ENCODE measurements around the gene PLXNA1. TPM values are rescaled to one million over a fixed set of nuclear protein-coding genes. Genes with fewer than 3 reads are reported as not detected.

PLXNA1 gene
- total and polyA plus RNA-seq, 10 of the 15 experiments (the other 5 are each of a cell fraction or from before 2014, with no cell fraction given), result 0.03 to 16.4 (median 2.5) TPM

- TF ChIP-seq ZNF687 (IDR thresholded peaks at IDR 0.05) (no peak), RAD51 (IDR thresholded peaks at IDR 0.05) (no peak), ZNF207 (IDR thresholded peaks at IDR 0.05; ENCODE audit: borderline replicate concordance) (no peak), MTA3 (IDR thresholded peaks at IDR 0.05; ENCODE audit: borderline replicate concordance, low read length) (no peak), NFXL1 (IDR thresholded peaks at IDR 0.05; ENCODE audit: borderline replicate concordance) (no peak), NBN (IDR thresholded peaks at IDR 0.05) (no peak), MYC (IDR thresholded peaks at IDR 0.05; ENCODE audit: insufficient read depth, insufficient read length, insufficient replicate concordance, low read length, severe bottlenecking) (no peak), RFX5 (IDR thresholded peaks at IDR 0.05; ENCODE audit: low read depth, low read length) (no peak), CBFB (IDR thresholded peaks at IDR 0.05; ENCODE audit: low read depth) (no peak), HDAC2 (IDR thresholded peaks at IDR 0.05) (no peak), POLR2AphosphoS2 (IDR thresholded peaks at IDR 0.05; ENCODE audit: low read depth, low read length) (no peak)
These were observed 9.1 kb upstream of the PLXNA1 start (continued) for GRCh38 chr3:126973814-126974213.

- ChIA-PET POLR2A (no interaction called here), RAD21 (ENCODE audit: unreplicated experiment) (no interaction called here), SMC1A (ENCODE audit: uncharacterized antibody, unreplicated experiment) (no interaction called here), CTCF (no interaction called here)
- H3K4me1 ChIP-seq (ENCODE audit: control insufficient read depth, insufficient read depth, low read length), result no peaks in the 10 kb centered on the region; the same call in 1 of the 2 replicates
- H3K27me3 ChIP-seq (replicated peaks in 1 of 2; ENCODE audit: control insufficient read depth in 2 of 2, insufficient read depth in 2 of 2, low read length in 1 of 2), result 0 out of 4 replicates have a peak, but pooled peaks cover 0 to 2% of the 10 kb centered on the region in 2 experiments
- H3K9me3 ChIP-seq (replicated peaks; ENCODE audit: control insufficient read depth, insufficient read depth, low read length), result peaks cover 6% of the 10 kb centered on the region
- no peaks in the 10 kb centered on the region for H3K36me3 ChIP-seq (ENCODE audit: control insufficient read depth in 2 of 2, insufficient read depth in 2 of 2, low read length in 1 of 2)
- no peak for FAIRE-seq
- no TSS peak for BruUV-seq (replicated peaks)
- H3K9ac ChIP-seq (ENCODE audit: control insufficient read depth, insufficient read depth, low read length), result no peak overlapping the region
- no peak for ATAC-seq
- DNase-seq (ENCODE audit: low read depth, low spot score), result no peak
- intact Hi-C loops (cut with micrococcal nuclease; ENCODE audit: unreplicated experiment) (no loop called here), in situ Hi-C loops (cut with MboI) (loop anchor here (5.0 kb wide), 1 partner anchor 222 kb away; no protein-coding TSS in a partner anchor)
- no peak overlapping the region for H3K27ac ChIP-seq (ENCODE audit: control insufficient read depth, insufficient read depth)
- WGBS (ENCODE audit: insufficient coverage, insufficient replicate concordance, low lambda C conversion rate, missing lambda C conversion rate), result 0% methylated on average over 3 of the region's 3 CpGs
- no peaks in the 10 kb centered on the region for H3K79me2 ChIP-seq (ENCODE audit: control insufficient read depth, insufficient read depth, low read length)
- no peaks in the 10 kb centered on the region for H4K20me1 ChIP-seq (ENCODE audit: control insufficient read depth, insufficient read depth)
- no peak overlapping the region for H3K4me3 ChIP-seq
- no peak overlapping the region for H2AFZ ChIP-seq (ENCODE audit: control insufficient read depth, low read depth, low read length)
- no peak overlapping the region for H3K4me2 ChIP-seq (ENCODE audit: control insufficient read depth, insufficient read depth)
- no peak for TF ChIP-seq STAT3 (IDR thresholded peaks at IDR 0.05; ENCODE audit: low read depth, low read length)
- TF ChIP-seq IKZF2 (IDR thresholded peaks at IDR 0.05), result no peak
- no peak for TF ChIP-seq IKZF1 (conservative IDR thresholded peaks at IDR 0.05)
- TF ChIP-seq HDAC6 (IDR thresholded peaks at IDR 0.05; ENCODE audit: unreplicated experiment), result no peak
- TF ChIP-seq MEF2A (IDR thresholded peaks at IDR 0.05; ENCODE audit: insufficient read depth, low read depth, low read length), result no peak
- TF ChIP-seq MYC (IDR thresholded peaks at IDR 0.05; ENCODE audit: insufficient read depth, insufficient read length, insufficient replicate concordance, low read length, severe bottlenecking), result no peak
- no peak for TF ChIP-seq REST (IDR thresholded peaks at IDR 0.05; ENCODE audit: low read depth, low read length)
- no peak for TF ChIP-seq CHD2 (IDR thresholded peaks at IDR 0.05; ENCODE audit: borderline replicate concordance, low read depth, low read length)
- no peak for TF ChIP-seq RBBP5 (conservative IDR thresholded peaks at IDR 0.05)
These were observed 8.2 kb upstream of the PLXNA1 start for GRCh38 chr3:126974756-126975155.
